KG1 (cell line): ENCODE data around the gene CYP3A4.
"Not testable (repeated sequence)": the region's sequence is repeated elsewhere in the genome, so short reads cannot be mapped to it uniquely, and the experiment has no call there.

Experiments
- DNase-seq: peaks from one replicate; lab custom pipeline; 2025; lab: John Stamatoyannopoulos, UW

Gene CYP3A4

GRCh38 chr7:99751322-99752052, 32.5 kb downstream of the CYP3A4 start:
- not testable (repeated sequence) for DNase-seq

GRCh38 chr7:99748846-99749579, 35.0 kb downstream of the CYP3A4 start:
- DNase-seq, result no peak

GRCh38 chr7:99746915-99747314, 37.1 kb downstream of the CYP3A4 start:
- DNase-seq, result not testable (repeated sequence)

- not testable (repeated sequence) for DNase-seq
Observed at GRCh38 chr7:99745395-99745794, 38.6 kb downstream of the CYP3A4 start.

GRCh38 chr7:99742737-99743394, 41.1 kb downstream of the CYP3A4 start:
- no peak for DNase-seq

- no peak for DNase-seq
Observed at GRCh38 chr7:99741441-99741795, 42.6 kb downstream of the CYP3A4 start.

GRCh38 chr7:99740573-99741440, 43.2 kb downstream of the CYP3A4 start:
- DNase-seq, result no peak

- no peak for DNase-seq
Observed at GRCh38 chr7:99739699-99740572, 44.0 kb downstream of the CYP3A4 start.

- DNase-seq, result no peak
Observed at GRCh38 chr7:99737726-99738125, 46.3 kb downstream of the CYP3A4 start.

GRCh38 chr7:99736667-99737066, 47.3 kb downstream of the CYP3A4 start:
- DNase-seq, result not testable (repeated sequence)

- no peak for DNase-seq
Observed at GRCh38 chr7:99734987-99735386, 49.0 kb downstream of the CYP3A4 start, which contains the start of gene CYP3A7. TSS of gene CYP3A7 (minus strand) at chr7:99735196. CDS start at chr7:99735093, 103 bp downstream.

GRCh38 chr7:99733448-99733847, 50.5 kb downstream of the CYP3A4 start:
- no peak for DNase-seq

- DNase-seq, result no peak
Observed at GRCh38 chr7:99733003-99733402, 51.0 kb downstream of the CYP3A4 start.

GRCh38 chr7:99731638-99732374, 52.2 kb downstream of the CYP3A4 start:
- no peak for DNase-seq

- no peak for DNase-seq
Observed at GRCh38 chr7:99730992-99731391, 53.0 kb downstream of the CYP3A4 start.

GRCh38 chr7:99730238-99730810, 53.7 kb downstream of the CYP3A4 start:
- no peak for DNase-seq

- no peak for DNase-seq
Observed at GRCh38 chr7:99729486-99730237, 54.3 kb downstream of the CYP3A4 start.

GRCh38 chr7:99728615-99729014, 55.4 kb downstream of the CYP3A4 start:
- DNase-seq, result no peak

- DNase-seq, result not testable (repeated sequence)
Observed at GRCh38 chr7:99723201-99723600, 60.8 kb downstream of the CYP3A4 start.
